HG03469 (cell line): Measurements from ENCODE around the gene APBB2.

Source experiments
- ATAC-seq: cut with Tn5 transposase; IDR thresholded peaks from one replicate; pipeline ENCODE4 v1.9.1; 2021; ENCODE audit warnings: mild to moderate bottlenecking, moderate library complexity, moderate number of reproducible peaks; ENCODE audit not compliant: unreplicated experiment

The APBB2 gene

DNA sequence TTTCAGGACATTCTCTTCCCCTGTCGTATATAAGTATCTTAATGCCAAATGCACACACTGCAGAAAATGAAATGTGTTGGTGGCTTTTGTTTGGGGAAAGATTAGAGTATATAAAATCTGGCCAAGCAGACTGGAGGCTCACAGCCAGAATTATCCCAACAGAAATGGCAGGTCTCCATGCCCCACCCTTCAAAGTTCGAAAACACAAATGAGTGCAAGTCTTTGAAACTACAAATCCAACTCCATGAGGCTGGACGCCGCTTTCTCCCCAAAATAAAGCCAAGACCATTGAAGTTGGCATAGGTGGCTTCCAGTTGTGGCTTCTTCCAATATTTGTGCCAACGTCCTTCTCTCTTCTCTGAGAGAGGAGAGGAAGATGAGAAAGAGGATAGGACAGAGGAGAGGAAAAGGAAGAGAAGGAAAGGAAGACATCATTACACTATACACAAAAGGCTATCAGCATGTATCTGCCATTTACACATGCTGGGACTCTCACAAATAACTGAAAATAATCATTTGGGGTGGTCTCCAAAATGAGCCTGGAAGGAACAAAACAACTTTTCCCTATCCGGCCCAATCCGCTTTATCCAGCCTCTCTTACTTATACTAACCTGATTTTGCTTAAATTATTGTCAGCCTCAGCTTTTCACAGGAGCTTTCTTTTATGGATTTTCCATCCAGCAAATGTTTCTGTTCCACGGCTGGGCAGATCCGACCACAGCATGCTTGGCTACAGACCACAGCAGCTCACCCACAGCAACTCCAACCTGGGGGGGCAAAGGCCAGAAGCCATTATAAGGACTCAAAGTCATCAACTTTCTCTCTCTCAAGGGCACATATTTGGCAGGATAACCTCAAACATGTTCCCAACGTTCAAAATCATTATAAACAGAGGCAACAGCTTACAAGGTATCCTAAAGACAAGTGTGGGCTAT is 71.7 kb downstream of the APBB2 start:
- ATAC-seq = no peak

DNA sequence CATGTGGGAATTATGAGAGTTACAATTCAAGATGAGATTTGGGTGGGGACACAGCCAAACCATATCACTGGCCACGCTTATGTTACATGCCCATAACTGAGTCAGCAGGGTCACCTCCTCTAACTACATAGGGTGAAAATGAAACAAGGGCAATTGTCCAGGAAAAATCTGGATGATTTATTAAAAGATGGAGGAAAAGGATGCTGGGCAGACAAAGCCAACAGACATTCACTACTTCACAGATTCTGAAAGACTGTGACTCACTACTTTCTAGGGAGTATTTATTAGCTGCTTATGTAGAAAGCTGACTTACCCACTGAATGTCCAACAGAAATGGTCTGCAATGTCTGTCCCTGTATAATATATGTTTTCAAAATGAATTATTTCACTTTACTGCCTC is 72.4 kb downstream of the APBB2 start:
- ATAC-seq = no peak

DNA sequence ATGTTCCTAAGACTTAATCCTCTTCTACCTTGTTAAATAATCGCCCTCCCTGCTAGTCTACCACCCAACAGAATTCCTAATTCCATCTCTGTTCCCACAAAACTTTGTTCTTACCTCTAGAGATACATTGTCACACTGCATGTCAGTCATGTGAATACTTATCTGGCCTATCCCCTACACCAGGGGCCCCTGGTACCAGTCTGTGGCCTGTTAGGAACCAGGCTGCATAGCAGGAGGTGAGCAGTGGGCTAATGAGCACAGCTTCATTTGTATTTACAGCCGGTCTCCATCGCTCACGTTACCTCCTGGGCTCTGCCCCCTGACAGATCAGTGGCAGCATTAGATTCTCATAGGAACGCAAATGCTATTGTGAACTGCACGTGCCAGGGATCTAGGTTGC is 73.9 kb downstream of the APBB2 start:
- no peak for ATAC-seq

DNA sequence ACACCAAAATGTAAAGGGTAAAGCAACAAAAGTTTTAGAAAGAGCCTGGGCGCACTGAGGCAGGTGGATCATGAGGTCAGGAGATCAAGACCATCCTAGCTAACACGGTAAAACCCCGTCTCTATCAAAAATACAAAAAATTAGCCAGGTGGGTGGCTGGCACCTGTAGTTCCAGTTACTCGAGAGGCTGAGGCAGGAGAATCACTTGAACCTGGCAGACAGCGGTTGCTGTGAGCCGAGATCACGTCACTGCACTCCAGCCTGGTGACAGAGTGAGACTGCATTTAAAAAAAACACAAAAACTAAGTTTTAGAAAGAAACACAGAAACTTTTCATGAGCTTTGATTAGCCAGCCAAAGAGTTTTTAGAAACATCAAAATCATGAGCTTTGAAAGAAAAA is 76.5 kb downstream of the APBB2 start:
- ATAC-seq = no peak

DNA sequence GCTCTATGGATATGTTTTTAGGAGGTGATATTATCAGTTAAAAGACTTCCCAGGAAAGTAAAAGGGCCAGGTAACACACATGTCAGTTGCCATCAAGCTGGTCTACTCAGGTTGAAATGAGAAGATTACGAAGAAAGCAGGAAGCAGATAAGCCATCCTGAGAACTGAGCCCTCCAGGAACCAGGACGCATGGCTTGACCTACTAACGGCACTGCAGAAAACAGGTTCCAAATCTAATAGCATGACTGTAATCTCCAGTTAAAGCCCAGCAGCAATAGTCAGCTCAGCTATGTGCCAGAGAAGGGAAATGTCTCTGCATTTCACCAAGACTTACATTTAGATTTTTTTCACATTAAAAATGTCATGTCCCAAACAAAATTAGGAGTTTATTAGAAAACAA is 77.9 kb downstream of the APBB2 start:
- no peak for ATAC-seq

DNA sequence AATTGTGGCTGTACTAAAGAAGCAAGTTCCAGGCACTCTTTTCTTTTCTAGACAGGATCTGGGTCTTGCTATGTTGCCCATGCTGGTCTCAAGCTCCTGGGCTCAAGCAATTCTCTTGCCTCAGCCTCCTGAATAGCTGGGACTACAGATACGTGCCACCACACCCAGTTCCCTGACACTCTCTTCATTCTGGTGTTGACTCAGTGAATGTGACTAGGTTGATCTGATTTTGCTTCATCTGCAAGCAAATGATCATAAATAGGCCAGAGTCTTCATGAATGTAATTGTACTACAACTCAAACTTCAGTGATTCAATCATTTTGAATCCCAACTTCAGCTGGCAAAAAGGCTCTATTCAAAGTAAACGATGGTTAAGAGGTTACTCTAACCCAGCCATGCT is 78.5 kb downstream of the APBB2 start:
- no peak for ATAC-seq

DNA sequence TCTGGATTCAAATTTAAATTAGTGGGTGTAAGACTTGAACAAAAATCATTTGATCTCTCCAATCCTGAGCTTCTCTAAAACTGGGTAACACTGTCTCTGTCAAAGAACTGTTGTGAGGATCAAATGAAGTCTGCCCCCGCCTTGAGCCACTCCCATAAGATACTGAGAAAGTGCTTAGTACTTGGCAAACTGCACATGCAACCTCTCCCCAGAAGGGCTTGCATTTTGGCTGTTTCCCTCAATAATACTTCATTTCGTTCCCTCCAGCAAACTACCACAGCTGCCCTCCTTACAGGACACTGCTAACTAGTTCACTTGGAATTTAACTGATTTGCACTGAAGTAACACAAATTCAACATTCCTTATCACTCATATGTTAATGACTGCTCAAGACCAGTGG is 79.8 kb downstream of the APBB2 start:
- ATAC-seq = no peak

DNA sequence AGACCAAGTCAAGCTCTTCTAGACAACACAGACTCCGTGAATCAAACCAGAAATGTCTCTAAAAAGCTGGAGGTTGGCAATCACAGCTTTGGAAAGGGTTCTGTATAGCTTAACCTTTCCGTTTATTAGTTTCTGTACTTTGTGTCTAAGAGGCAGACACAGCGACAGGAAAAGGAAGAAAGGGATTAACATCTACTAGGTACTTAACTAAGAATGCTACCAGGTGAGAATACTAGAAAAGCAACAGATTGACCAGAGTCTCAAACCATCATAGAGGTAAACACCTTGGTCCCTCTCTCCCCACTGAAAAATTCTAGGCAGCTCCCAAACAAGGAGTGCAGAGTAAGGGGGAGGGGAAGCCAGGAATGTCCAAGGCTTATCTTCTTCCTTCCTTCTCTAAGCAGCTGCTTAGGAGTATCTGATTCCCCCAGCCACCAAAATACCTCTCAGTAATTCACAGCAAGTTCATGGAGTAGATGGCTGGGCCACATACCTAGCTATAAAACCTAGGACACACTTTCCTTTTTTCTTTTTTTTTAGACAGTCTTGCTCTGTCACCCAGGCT is 80.8 kb downstream of the APBB2 start:
- ATAC-seq = no peak

DNA sequence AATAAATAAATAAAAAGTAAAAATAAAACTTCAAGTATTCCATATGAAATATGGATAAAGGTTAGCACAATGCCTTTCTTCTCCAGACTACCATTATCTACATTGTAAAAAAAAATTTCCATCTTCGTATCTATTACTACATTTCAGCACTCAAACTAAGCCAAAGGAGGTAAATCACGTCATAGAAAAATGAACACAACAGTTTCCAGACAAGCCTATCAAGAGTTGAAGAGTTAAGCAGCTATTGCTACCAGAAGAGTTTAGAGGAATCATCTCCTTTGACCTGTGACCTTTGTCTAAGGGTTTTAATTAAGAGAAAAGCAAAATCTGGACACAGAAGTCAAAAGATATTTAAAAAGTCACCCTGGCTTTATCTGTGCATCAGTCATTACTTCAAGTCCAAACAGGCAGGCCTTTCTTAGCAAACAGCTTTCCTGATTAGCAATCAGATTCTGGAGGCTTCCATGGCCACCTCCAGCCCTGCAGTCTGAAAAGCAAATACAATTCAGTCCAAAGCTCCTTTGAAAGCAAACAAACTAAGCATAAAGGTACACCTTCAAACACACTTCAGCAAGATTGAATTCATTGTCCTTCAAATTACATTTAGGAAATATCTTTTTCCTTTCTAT is 82.2 kb downstream of the APBB2 start:
- no peak for ATAC-seq

DNA sequence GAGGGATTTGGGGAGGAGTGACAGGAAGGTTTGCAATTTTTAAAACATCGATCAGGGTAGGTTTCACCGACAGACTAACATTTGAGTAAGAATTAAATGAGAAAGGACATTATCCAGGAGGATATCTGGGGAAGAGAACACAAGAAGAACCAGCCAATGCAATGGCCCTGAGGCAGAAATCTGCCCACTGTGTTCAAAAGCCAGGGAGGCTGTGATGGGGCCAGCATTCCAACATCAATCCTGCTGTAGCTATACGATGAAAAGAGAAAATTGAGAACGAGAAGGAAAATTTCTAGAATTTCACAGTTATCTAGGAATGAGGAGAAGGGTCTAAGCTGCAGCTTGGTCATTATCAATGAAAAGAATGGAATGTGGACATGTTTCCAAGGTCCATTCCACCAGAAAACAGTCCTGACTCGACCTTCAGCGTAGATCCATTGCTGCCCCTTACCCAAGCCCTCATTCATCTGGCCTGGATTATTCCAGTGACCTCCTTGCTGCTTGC is 84.4 kb downstream of the APBB2 start:
- ATAC-seq = no peak

DNA sequence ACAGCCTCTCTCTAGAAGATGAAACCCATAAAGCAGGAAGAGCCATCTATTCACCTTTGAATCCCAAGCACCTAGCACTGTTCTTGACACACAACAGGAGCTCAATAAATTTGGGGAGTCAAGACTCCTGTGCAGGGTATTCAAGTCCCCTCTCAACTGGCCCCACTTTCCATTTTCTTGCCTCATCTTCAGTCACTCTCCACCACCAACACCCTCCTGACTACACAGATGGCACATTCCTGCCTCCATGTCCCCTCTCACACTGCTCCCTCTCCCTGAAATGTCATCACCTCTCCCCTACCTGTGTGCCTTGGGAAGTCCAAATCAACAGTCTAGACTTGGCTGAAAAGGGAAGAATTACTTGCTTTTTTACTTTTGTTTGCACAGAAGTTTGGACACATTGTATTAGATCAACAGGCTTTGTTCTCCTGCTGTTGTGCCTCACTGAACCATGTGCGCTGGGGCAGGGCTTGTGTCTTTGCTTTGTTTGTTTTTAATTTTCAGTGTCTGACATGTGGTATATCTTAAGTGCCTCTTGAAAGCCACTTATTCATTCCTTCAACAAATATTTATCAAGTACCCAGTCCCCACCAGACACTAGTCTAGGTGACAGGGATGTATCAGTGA is 85.1 kb downstream of the APBB2 start:
- ATAC-seq = no peak

DNA sequence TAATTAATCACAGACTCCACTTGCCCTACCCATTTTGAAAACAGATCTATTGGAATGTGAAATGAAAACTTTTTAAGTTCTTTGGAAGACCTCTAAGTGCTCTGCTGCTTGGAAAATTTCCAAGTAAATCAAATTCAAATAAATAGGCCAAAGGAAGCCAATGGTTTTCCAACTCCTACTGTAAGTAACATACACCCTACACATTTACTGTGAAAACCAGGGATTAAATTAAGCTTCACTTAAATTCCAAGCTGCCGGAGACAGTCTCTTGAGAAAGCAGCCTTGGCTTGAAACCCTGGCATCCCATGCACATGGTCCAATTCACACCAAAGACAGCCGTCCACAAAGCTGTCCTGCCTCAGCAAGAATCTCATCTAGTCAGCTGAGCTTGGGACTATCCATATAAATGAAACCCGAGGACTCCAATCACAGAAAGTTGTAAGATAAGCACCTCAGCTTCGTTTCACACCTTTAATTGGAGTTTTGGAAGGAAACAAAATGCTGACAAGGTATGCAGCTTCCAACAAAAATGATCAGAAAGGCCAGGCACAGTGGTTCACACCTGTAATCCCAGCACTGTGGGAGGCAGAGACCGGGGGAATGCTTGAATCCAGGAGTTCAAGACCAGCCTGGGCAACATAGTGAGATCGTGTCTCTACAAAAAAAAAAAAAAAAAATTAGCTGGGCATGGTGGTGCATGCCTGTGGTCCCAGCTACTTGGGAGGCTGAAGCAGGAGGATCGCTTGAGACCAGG is 88.6 kb downstream of the APBB2 start:
- no peak for ATAC-seq

DNA sequence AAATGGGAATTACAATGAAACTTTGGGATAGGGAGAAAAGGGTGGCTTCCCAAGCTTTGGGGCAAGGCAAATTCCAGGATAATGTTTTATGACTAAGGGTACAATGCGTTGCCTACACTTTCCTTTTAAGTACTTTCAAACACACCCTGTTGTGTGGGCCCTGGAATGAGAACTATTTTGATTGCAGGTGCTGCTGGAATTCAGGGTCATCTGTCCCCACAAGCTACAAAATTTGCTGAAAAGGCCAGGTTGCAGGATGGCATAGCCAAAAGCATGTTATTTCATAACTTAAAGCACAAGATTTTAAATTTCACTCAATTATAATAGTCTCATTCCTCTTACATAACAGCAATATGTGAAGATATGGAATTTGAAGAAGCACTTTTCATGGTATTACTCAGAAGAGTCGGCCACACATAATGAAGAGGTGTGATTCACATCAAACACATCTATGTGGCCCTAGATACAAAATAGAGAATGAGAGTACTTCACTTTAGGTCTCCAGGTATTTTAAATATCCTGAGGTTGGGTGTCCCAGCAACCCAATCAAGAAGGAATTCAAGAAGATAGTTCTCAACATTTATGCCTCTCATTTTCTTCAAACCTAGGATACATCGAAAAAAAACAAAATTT is 89.3 kb downstream of the APBB2 start:
- no peak for ATAC-seq

DNA sequence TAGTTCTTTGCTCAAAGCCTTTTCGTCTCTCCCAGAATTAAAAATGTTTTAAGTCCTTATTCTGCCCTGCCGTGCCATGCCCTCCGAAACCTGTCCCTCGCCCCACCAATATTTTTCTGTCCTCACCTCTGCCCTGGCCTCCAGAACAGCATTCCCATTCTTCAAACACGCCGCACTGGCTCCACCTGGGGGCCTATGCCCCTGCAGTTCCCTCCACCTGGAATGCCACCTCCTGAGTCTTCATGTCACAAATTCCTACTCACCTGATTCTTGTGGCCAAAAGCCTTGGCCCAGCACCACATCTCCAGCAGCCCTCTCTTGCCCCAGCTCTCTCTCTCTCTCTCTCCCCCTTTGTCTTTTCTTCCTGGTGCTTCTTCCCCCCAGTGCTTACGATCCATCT is 91.6 kb downstream of the APBB2 start:
- no peak for ATAC-seq

DNA sequence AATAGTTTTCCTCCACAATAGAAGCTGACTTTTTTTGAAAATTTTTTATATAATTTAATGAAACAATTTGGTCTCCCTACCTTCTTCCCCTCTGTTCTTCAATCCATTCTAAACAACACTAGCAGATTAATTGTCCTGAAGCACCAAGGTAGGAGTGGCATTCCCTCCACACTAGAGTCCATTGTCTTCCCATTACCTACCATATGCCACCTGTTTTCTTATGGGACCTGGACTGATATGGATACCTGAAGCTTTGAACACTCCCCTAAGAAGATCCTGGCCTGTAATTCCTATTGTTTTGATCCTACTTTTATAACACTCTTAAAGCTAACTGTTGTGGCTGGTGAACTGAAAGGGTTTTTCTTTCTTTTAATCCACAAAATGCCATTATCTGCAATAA is 92.0 kb downstream of the APBB2 start:
- ATAC-seq = no peak

DNA sequence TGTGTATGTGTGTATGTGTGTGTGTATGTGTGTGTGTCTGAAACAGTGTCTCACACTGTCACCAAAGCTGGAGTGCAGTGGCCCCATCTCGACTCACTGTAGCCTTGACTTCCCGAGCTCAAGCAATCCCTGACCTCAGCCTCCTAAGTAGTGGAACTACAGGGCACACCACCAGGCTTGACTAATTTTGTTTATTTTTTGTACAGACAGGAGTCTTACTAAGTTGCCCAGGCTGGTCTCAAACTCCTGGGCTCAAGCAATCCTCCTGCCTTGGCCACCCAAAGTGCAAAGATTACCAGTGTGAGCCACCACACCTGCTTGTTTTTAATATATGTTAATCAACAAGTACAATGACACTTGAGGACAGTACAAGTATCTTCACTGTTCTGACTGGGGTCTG is 92.4 kb downstream of the APBB2 start:
- ATAC-seq = no peak

DNA sequence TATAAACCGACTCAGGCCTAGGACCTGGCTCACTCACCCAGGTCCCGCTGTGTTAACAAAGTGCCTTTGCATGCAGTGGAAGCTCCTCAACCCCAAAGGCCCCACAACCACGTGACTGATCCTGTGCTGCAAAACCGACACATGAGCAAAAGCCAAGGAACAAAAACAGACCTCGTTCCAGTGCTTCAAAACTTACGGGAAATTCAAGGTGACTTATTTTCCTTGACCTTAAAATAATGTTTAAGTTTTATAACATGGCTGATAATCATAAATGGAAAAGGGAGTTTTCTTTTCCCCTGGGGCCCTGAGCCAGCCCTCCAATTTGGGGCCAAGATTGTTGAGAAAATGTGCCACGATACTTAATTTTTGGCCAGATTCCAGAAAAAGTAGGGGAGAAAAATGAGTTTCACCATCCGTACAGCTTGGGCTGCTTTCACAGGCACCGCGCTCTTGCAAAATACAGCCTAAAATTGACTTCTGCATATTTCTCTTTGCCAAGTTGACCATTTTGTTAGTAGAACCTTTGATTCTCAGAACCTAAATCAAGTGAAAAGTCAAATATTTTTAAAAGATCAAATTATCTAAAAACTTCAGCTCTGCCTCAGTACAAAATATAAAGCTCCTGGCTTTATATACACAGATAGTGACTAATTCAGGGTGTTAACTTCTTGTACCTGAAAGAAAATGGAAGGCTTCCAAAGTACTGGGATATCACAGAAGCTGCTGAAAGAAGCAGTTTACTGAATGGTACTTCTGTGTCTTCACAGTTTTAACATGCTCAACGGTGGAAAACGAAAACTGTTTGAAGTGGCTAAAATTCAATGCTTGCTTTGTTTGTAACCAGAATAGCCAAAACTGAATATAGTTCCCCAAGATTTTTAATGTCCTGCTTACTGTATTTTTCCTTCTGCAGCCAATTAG is 93.8 kb downstream of the APBB2 start:
- ATAC-seq = no peak

DNA sequence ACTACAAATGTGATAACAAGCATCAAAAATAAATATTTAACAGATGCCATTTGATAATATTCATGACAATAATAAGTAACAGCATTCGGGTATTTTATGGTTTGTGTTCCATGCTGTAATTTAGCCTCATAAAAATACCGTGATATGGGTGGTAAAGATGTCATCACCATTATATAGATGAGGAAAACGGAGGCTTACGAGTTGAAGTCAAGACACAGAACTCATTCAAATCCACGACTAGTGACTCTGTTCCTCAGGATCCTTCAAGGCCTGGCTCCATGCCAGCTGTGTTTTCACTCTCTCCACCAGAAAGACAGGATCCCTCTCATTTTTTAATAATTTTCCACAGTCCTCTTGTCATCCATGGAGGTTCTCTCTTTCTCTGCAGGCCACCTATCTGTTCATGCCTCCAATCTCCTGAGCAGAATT is 94.5 kb downstream of the APBB2 start:
- no peak for ATAC-seq

DNA sequence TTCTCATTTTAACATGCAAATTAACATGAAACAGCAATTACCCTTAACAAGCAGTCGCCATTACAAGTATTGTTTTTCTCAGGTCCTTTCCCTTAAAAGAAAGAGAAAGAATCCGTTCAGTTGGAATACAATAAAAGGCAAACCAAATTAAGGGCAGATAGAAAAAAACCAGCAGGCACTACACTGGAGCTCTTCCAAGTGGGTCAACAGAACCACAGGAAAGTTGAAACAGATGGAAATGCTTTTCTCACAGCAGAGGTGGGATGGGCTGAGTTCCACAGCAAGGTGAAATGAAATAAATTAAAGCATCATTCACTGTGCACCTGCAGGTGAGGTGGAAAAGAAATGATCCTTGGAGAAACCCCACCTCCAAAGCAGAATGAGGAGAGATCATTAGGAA is 102.6 kb downstream of the APBB2 start:
- no peak for ATAC-seq
